Body of pancreas (tissue), 4 donors: Measurements from ENCODE around the gene PSMB1. TPM values are rescaled to one million over a fixed set of nuclear protein-coding genes. Genes with fewer than 3 reads are reported as not detected.

Experiments used
- ATAC-seq: fragments of 150-250 bp; one replicate; pipeline ENCODE4 v1.9.1; 2016
- DNase-seq, 4 donors: peaks; one replicate each; pipeline ENCODE4 v3.0.0-alpha.2; 2019
- H3K27ac ChIP-seq, 4 donors: fragments of 200-600 bp; sonication (generic); 1 replicate in 3 of 4; 2 replicates in 1 of 4; pipeline versions ENCODE4 v1.5.1 to v1.6.1; 2016 to 2019; ENCODE audit warnings: mild to moderate bottlenecking in 1 of 4, mixed read lengths in 1 of 4, moderate library complexity in 1 of 4
- H3K27me3 ChIP-seq, 2 donors: fragments of 200-600 bp; sonication (generic); one replicate each; pipeline ENCODE4 v1.6.0; 2016; ENCODE audit warnings: mild to moderate bottlenecking in 1 of 2
- H3K36me3 ChIP-seq, 2 donors: fragments of 200-600 bp; sonication (generic); replicated peaks in 1 of 2; 2 replicates each; pipeline ENCODE4 v1.5.1; 2016; ENCODE audit warnings: low read depth in 2 of 2; ENCODE audit not compliant: insufficient read depth in 1 of 2
- H3K4me1 ChIP-seq: fragments of 200-600 bp; sonication (generic); one replicate; pipeline ENCODE4 v1.6.0; 2016
- H3K4me3 ChIP-seq, 2 donors: fragments of 200-600 bp; sonication (generic); 1 replicate in 1 of 2; 2 replicates in 1 of 2; pipeline ENCODE4 v1.5.1; 2016 to 2019
- H3K9me3 ChIP-seq, 3 donors: fragments of 200-600 bp; sonication (generic); 1 replicate in 2 of 3; 2 replicates in 1 of 3; pipeline ENCODE4 v1.5.1; 2016
- POLR2A ChIP-seq, 3 donors: fragments of 450-650 bp; IDR thresholded peaks; one replicate each; pipeline ENCODE4 v1.6.1; 2016; ENCODE audit warnings: antibody characterized with exemption in 3 of 3, mild to moderate bottlenecking in 2 of 3
- WGBS, 2 donors: methylation state at CpG; one replicate each; pipeline ENCODE4 v1.1.5; 2017; 5-methylcytosine and 5-hydroxymethylcytosine counted together
- intact Hi-C: fragments of 100-400 bp; cut with DNase I; formaldehyde crosslinking; loops from one replicate; pipeline ENCODE4 v1.15.1; 2023
- total RNA-seq, 2 donors: library from RNA; depleted of rRNA; stranded (reverse); fragments of >200 nt; gene quantifications; one replicate each; pipeline ENCODE4 v1.1.0, GENCODE V29; 2016
- TF ChIP-seq, protein P1 (sequence below), 7 experiments: fragments of 450-650 bp in 4 of 7; fragments of 200-600 bp in 3 of 7; sonication (generic) in 3 of 7; IDR thresholded peaks; one replicate each; pipeline ENCODE4 v1.5.1; 2016 to 2019; ENCODE audit warnings: antibody characterized with exemption in 7 of 7

Gene PSMB1
- total RNA-seq, 2 donors from 2014 or later: 39.9 to 80.9 TPM

DNA sequence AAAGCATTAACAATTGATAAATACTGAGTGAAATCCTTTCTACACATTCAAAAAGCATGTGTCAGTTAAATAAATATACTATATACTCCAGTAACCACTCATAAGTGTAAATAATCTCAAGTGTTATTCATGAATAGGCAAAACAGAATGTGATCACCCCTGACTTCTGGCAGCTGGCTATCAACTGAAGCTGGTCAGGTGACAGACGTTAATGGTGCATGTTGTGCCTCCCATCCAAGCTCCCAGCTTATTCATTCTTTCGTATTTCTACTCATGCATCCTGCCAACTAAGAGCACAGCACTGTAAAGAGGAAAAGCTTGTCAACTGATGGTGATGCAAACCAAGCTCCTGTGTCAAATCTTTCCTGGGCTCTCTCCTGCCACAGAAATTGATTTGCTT is 7.7 kb downstream of the PSMB1 start:
- Histone ChIP-seq H3K9me3 (no peaks in the 10 kb centered on the region), H3K4me3 (no peak overlapping the region), H3K36me3 (peaks cover 18 to 24% of the 10 kb centered on the region in 2 donors), H3K27me3 (no peaks in the 10 kb centered on the region), H3K4me1 (peaks cover 15% of the 10 kb centered on the region), H3K27ac (no peak overlapping the region)
- DNase-seq: no peak
- 18 to 41% methylated on average over 2 of the region's 2 CpGs for WGBS, 2 donors
- TF ChIP-seq, protein P1, sequence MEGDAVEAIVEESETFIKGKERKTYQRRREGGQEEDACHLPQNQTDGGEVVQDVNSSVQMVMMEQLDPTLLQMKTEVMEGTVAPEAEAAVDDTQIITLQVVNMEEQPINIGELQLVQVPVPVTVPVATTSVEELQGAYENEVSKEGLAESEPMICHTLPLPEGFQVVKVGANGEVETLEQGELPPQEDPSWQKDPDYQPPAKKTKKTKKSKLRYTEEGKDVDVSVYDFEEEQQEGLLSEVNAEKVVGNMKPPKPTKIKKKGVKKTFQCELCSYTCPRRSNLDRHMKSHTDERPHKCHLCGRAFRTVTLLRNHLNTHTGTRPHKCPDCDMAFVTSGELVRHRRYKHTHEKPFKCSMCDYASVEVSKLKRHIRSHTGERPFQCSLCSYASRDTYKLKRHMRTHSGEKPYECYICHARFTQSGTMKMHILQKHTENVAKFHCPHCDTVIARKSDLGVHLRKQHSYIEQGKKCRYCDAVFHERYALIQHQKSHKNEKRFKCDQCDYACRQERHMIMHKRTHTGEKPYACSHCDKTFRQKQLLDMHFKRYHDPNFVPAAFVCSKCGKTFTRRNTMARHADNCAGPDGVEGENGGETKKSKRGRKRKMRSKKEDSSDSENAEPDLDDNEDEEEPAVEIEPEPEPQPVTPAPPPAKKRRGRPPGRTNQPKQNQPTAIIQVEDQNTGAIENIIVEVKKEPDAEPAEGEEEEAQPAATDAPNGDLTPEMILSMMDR (IDR thresholded peaks at IDR 0.05): no peak
- TF ChIP-seq POLR2A (IDR thresholded peaks at IDR 0.05): no peak
- intact Hi-C loops: no loop called here
- ATAC-seq: no peak

GRCh38 chr6:170542031-170542719 is 10.9 kb downstream of the PSMB1 start:
- TF ChIP-seq POLR2A (IDR thresholded peaks at IDR 0.05): no peak
- TF ChIP-seq, protein P1 (IDR thresholded peaks at IDR 0.05): no peak
- Histone ChIP-seq H3K9me3 (no peaks in the 10 kb centered on the region), H3K27me3 (no peaks in the 10 kb centered on the region), H3K4me1 (no peaks in the 10 kb centered on the region), H3K27ac (no peak overlapping the region), H3K36me3 (peaks cover 22 to 35% of the 10 kb centered on the region in 2 donors), H3K4me3 (no peak overlapping the region)
- ATAC-seq: no peak
- 86 to 87% methylated on average over 10 of the region's 10 CpGs for WGBS, 2 donors
- intact Hi-C loops: no loop called here
- DNase-seq: no peak

GRCh38 chr6:170537329-170537728 is 15.8 kb downstream of the PSMB1 start:
- H3K4me3 ChIP-seq: no peak overlapping the region
- WGBS, 2 donors: 48 to 61% methylated on average over 3 to 4 of the region's 4 CpGs
- no peaks in the 10 kb centered on the region for H3K4me1 ChIP-seq
- DNase-seq (no peak), ATAC-seq (no peak)
- no peaks in the 10 kb centered on the region for H3K9me3 ChIP-seq
- H3K27ac ChIP-seq: no peak overlapping the region
- TF ChIP-seq, protein P1 (IDR thresholded peaks at IDR 0.05): no peak
- TF ChIP-seq POLR2A (IDR thresholded peaks at IDR 0.05): no peak
- no peaks in the 10 kb centered on the region for H3K27me3 ChIP-seq
- intact Hi-C loops: no loop called here
- H3K36me3 ChIP-seq: peaks cover 4 to 39% of the 10 kb centered on the region in 2 donors

DNA sequence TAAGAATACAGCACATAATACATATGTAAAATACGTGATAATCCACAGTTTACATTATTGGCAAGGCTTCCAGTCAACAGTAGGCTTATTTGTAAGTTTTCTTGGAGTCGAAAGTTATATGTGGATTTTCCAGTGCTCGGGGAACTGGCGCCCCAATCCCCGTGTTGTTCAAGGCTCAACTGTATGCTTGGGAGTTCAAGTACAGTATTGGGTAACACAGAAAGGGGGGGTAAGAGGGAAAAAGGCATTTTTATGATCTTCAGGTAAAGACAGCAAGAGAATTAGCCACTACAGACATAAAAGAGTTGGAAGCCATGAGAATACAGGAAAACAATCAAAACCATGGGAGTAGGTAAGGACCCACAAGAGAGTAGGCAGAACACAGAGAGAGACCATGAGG is 16.4 kb downstream of the PSMB1 start:
- no peak for ATAC-seq
- Histone ChIP-seq H3K36me3 (peaks cover 4 to 35% of the 10 kb centered on the region in 2 donors), H3K4me1 (no peaks in the 10 kb centered on the region), H3K27me3 (no peaks in the 10 kb centered on the region), H3K4me3 (no peak overlapping the region), H3K27ac (no peak overlapping the region), H3K9me3 (no peaks in the 10 kb centered on the region)
- WGBS, 2 donors: 81 to 87% methylated on average over 5 of the region's 5 CpGs
- no peak for TF ChIP-seq POLR2A (IDR thresholded peaks at IDR 0.05)
- TF ChIP-seq, protein P1 (IDR thresholded peaks at IDR 0.05): no peak
- DNase-seq: no peak
- intact Hi-C loops: no loop called here

- no peak for ATAC-seq
- intact Hi-C loops: no loop called here
Observed at GRCh38 chr6:170535004-170535403, 18.1 kb downstream of the PSMB1 start.

More at GRCh38 chr6:170535004-170535403, 18.1 kb downstream of the PSMB1 start:
- Histone ChIP-seq H3K27me3 (no peaks in the 10 kb centered on the region), H3K4me3 (no peak overlapping the region), H3K9me3 (no peaks in the 10 kb centered on the region), H3K36me3 (peaks cover 4 to 33% of the 10 kb centered on the region in 2 donors), H3K4me1 (no peaks in the 10 kb centered on the region), H3K27ac (no peak overlapping the region)
- TF ChIP-seq, protein P1 (IDR thresholded peaks at IDR 0.05): no peak
- no peak for TF ChIP-seq POLR2A (IDR thresholded peaks at IDR 0.05)
- no peak for DNase-seq
- 70 to 75% methylated on average over 3 to 5 of the region's 5 CpGs for WGBS, 2 donors
